GM12874 (cell line): ENCODE data around the gene CACNA1D.

Experiments used
- TF ChIP-seq, protein P1 (sequence below): IDR thresholded peaks from 2 replicates; pipeline ENCODE4 v1.5.1; 2011; ENCODE audit warnings: low read depth, mild to moderate bottlenecking, control low read depth, low read length, moderate library complexity; ENCODE audit not compliant: insufficient read depth

CACNA1D gene

DNA sequence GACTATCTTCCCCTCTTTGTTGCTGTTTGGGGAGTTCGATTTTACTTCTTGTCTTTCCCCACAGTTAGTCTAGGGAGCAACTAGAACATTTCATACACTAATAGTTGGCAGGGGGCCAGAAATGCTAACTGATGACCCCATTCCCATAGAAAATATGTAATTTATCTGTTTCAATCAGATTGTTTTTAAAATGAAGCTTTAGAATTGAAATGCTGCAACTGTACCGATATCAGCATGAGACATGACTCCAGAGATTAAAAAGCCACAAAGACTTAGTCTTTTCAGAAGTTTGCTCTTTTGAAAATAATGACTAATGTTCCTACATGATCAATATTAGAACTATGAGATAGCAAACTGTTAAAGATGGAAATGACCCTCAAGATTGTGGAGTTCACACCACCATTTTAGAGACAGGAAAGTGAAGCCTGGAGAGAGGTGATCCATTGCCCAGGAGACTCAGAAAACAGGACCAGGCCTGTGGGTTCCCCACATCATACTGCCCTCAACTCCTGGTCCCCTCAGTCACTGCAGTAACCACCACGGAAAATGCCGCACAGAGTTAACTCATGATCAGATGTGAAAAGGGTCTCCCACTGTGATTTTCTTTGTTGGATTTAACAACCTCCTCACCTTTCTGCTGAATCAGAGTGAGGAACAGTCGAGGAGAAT lies 221.5 kb downstream of the CACNA1D start:
- TF ChIP-seq, protein P1, sequence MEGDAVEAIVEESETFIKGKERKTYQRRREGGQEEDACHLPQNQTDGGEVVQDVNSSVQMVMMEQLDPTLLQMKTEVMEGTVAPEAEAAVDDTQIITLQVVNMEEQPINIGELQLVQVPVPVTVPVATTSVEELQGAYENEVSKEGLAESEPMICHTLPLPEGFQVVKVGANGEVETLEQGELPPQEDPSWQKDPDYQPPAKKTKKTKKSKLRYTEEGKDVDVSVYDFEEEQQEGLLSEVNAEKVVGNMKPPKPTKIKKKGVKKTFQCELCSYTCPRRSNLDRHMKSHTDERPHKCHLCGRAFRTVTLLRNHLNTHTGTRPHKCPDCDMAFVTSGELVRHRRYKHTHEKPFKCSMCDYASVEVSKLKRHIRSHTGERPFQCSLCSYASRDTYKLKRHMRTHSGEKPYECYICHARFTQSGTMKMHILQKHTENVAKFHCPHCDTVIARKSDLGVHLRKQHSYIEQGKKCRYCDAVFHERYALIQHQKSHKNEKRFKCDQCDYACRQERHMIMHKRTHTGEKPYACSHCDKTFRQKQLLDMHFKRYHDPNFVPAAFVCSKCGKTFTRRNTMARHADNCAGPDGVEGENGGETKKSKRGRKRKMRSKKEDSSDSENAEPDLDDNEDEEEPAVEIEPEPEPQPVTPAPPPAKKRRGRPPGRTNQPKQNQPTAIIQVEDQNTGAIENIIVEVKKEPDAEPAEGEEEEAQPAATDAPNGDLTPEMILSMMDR: no peak

DNA sequence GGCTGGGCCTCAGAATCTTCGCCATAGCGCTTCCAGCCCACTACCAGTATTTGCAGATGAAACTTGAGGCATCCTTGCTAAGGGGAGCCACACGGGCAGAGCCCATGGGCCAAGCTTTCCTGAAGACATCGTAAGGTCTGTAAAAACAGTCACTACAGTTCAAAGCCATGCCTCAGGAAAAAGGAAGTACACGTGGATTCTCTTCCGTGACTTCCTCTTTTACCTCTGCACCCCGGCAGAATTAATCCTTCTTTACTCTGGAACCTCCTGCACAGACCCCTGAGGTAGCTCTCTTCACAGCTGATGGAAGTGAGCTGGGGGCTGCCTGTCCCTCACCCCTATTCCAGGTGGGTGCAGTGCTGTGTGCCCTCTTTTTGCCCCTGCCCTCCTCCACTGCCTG lies 222.6 kb downstream of the CACNA1D start:
- TF ChIP-seq, protein P1: no peak

DNA sequence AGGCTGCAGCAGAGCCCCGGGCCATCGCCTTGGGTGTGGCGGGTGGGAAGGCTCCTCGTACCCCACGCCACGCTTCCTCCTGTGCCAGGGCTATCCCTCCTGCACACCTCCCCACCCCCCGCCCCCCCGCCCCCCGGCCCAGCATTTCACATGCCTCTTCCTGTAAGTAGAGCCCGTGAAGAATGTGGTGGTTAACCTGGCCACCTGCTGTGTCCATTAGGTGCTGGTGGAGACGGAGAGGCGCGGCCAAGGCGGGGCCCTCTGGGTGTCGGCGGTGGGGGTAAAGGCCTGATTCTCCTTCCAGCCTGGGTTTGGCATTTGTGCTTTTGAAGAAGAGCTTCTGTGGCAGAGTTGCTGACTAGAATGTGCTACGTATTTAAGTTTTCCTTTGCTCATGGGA lies 224.1 kb downstream of the CACNA1D start:
- TF ChIP-seq, protein P1: no peak

DNA sequence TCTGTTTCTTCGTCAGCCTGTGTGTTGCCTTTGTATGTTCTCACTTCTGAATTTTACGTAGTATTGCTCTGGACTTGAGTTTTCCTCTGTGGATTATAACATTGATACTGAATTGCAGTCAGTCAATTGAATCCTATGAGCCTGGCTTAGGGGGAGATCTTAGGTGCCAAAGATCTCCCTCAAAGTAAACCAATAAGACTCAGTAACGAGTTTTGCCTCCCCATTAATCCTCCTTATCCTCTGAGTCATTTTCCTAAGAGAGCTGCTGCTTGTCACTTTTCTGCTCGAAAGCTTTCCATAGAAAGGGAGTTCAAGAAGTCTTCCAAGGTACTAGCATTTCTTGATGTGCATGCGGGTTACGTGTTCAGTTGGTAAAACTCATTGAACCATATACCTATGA lies 225.4 kb downstream of the CACNA1D start:
- TF ChIP-seq, protein P1: no peak

DNA sequence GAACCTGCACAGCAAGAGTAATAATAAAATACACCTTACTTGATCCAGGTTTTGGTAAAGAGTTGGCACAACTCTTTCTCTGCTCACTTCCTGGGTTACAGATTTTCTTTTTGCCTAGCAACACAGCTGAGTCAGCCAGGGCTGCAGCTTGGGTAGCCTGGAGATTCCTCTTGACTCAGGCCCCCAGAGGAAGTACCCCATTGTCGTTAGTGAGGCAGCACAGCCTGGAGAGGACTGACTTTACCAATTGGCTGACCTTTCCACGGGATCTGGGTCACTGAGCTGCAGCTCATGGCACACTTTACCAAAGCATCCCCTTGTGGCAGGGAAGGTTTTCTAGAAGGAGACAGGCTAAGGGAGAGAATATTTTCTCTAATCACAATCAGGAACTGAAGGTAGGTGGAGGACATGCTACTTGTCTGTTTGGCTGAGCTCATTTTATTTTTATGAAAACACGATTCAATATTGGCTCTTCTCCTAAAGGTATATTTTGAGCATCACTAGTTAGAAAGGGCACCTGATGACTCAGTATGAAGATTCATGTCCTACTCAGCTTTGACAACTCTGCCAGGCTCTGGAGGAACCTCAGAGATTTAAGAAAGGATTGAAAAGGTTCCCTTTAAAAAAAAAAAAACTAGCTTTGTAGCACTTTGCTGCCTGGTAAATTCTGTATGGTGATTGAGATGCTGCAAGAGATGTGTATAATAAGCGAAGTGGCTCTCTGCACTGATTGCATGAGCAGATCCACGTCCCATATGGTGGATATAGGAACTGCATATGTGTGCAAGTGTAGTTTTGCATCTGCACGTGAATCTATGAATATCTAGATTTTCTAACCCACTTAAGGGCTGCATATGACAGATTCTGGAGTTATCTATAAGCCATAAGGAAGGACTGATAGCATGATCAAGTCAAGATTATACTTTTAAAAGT lies 227.0 kb downstream of the CACNA1D start:
- TF ChIP-seq, protein P1: no peak

DNA sequence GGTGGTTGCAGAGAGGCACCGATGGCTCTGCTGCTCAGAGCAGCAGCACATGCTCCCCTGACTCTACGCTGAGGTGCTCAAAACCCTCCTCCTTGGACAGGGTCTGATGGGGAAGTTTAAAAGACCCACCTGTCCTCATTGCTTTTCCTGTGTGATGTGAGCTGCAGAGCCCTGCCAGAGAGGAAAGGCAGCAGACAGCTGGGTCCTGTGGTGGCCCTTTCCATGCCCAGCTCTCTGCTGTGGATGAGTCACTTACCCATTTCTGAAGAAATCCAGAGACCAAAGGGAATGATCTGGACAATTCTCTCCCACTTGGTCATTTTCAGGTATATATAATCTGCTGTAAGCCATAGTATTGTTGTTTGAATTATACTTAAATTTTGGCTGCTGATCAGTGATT lies 230.2 kb downstream of the CACNA1D start:
- TF ChIP-seq, protein P1: no peak

DNA sequence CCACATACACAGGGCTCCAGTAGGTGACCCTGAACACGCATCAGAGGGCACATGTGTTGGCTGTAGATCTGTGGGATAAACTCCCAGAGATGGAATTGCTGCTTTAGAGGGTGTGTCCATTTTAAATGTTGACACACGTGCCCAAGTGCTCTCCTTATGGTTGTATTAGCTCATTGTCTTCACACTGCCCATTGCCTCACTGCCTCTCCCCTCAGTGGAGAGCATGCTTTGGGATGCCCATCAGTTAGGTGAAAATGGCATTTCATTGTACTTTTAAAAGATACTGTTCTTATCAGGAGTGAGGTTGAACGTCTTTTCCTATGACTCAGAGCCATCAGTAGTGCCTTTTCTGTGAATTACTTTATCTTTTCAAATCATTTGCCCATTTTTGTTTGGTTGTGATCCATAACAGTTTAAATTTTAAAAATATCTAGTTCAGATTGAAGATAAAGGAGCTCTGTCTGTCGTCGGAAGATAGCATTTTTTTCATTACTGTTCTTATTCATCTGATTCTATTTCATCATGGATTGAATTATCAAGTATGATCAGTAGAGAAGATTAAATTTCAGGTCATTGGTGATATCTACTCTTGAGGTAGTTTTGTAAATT lies 231.1 kb downstream of the CACNA1D start:
- TF ChIP-seq, protein P1: no peak
